Activated CD8-positive, alpha-beta memory T cell treated with anti-CD3 and anti-CD28 coated beads for 36 hours (primary cell): ENCODE data around the gene TENT5D. TPM values are rescaled to one million over a fixed set of nuclear protein-coding genes. Genes with fewer than 3 reads are reported as not detected.
"Not testable (repeated sequence)": the region's sequence is repeated elsewhere in the genome, so short reads cannot be mapped to it uniquely, and the experiment has no call there.

ENCODE experiments used
- CTCF ChIA-PET: fragments of 350-600 bp; sonication (Branson Sonifier 250); formaldehyde crosslinking; loops from one replicate; lab custom pipeline; 2021; ENCODE audit warnings: antibody characterized with exemption; lab: Charles Lee
- POLR2A ChIA-PET: fragments of 350-600 bp; sonication (Branson Sonifier 250); formaldehyde crosslinking; loops from one replicate; lab custom pipeline; 2021; ENCODE audit warnings: antibody characterized with exemption; lab: Charles Lee
- total RNA-seq, 2 experiments: library from RNA; stranded (reverse); gene quantifications; one replicate each; pipeline ENCODE4 v1.2.3, GENCODE V29; 2021

The TENT5D gene
- not detected for total RNA-seq

- CTCF ChIA-PET = no interaction called here
- POLR2A ChIA-PET = no interaction called here
These were observed at the start of gene TENT5D for GRCh38 chrX:80420147-80420546. Gene TENT5D, plus strand, starts transcription at chrX:80420447. Its CDS starts 22,093 bp downstream, at chrX:80442540.

- CTCF ChIA-PET, POLR2A ChIA-PET: not testable (repeated sequence)
These were observed 34.6 kb upstream of the TENT5D start for GRCh38 chrX:80385651-80386050.

- ChIA-PET CTCF (no interaction called here), POLR2A (no interaction called here)
These were observed 32.0 kb upstream of the TENT5D start for GRCh38 chrX:80388206-80388605.

GRCh38 chrX:80412042-80412441, 8.2 kb upstream of the TENT5D start:
- ChIA-PET POLR2A (no interaction called here), CTCF (no interaction called here)

GRCh38 chrX:80423000-80423399, 2.8 kb downstream of the TENT5D start:
- CTCF ChIA-PET = no interaction called here

DNA sequence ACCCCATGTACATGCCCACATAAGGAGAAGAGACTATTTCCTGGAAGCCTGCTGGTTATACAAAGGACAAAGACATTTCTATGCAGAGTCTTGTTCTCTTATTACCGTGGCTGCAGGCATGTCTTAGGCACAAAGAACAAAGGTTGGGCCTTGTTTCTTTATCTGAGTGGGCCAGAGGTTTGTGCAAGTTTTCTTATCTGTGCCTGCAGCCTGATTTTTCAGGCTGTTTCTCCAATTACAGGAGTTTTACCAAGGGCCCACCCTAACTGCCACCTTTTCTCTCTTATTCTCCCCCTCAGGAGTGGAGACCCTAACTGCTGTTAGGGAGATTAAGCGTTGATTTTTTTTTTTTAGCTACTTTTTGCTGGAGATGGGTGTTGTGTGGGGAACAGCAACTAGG, 3.5 kb downstream of the TENT5D start:
- ChIA-PET CTCF (no interaction called here), POLR2A (no interaction called here)

More at GRCh38 chrX:80423000-80423399, 2.8 kb downstream of the TENT5D start:
- POLR2A ChIA-PET = no interaction called here

GRCh38 chrX:80430826-80431504, 10.7 kb downstream of the TENT5D start:
- CTCF ChIA-PET = no interaction called here

GRCh38 chrX:80431505-80431832, 11.2 kb downstream of the TENT5D start:
- ChIA-PET POLR2A (no interaction called here), CTCF (no interaction called here)

More at GRCh38 chrX:80430826-80431504, 10.7 kb downstream of the TENT5D start:
- POLR2A ChIA-PET = no interaction called here

DNA sequence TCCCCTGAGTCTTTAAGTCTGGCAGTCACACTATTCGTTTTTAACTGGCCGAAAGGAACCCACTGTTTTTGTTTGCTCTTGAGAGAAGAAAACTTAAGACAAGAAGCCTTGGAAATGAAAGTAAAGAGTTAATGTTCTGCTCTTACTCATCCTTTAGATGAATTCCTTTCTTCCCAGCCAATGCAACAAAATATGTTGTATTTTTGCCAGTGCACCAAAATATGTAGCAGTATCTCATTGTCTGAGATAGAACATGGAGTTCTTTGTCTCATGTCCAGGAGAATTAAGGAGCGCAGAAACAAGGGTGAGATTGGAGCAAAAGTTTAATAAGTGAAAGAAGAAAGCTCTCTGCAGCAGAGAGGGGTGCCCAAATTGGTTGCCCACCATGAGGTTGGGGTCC, 12.2 kb downstream of the TENT5D start:
- CTCF ChIA-PET = no interaction called here
- POLR2A ChIA-PET = no interaction called here

GRCh38 chrX:80432863-80433262, 12.6 kb downstream of the TENT5D start:
- CTCF ChIA-PET = no interaction called here

GRCh38 chrX:80468166-80468565, 47.9 kb downstream of the TENT5D start:
- CTCF ChIA-PET, POLR2A ChIA-PET: not testable (repeated sequence)

More at GRCh38 chrX:80432863-80433262, 12.6 kb downstream of the TENT5D start:
- POLR2A ChIA-PET = no interaction called here

DNA sequence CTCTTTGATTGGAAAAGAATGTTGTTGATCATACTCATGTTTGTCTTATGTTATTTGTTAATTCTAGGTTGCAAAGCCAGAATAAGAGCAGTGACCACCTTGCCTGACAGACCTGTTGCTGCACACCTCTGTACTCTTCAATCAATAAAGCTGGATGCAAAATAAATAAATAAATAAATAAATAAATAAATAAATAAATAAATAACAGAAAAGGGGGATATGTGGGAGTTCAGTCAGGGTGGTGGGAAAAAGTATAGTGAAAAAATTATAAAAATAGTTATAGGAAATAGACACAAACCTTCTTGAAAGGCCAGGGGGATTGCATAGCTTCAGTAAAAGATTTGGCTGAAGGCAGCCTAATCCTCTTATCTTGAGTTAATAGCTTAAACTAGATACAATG, 51.3 kb downstream of the TENT5D start:
- POLR2A ChIA-PET = no interaction called here

GRCh38 chrX:80485543-80485942, 65.3 kb downstream of the TENT5D start:
- POLR2A ChIA-PET = no interaction called here
- CTCF ChIA-PET = no interaction called here

More for the DNA sequence above, 51.3 kb downstream of the TENT5D start:
- CTCF ChIA-PET = no interaction called here

- CTCF ChIA-PET = no interaction called here
- POLR2A ChIA-PET = no interaction called here
These were observed 66.1 kb downstream of the TENT5D start for GRCh38 chrX:80486299-80486698.

DNA sequence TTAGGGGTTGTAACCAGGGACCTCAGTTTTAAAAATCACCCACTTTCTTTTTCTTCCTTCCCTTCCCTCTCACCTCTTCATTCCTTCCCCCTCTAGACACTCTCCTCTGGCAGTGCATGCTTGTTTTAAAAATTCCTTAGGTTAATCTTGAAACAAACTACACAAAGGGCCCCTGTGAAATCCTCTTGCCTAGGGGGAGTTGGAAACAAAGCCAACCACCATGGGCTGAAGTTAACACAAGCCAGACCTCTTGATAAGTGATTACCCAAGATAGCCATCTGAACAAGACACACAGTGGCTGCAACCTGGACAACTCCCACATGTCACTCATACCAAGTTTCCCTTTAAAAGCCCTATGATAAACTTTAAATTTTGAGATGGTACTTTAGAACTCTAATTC, 68.9 kb downstream of the TENT5D start:
- CTCF ChIA-PET = no interaction called here
- POLR2A ChIA-PET = no interaction called here
